Raji (cell line): ENCODE results near the gene MKRN1.

ENCODE experiments used
- POLR2A ChIP-seq: IDR thresholded peaks from 2 replicates; pipeline ENCODE4 v1.6.1; 2011; ENCODE audit warnings: low read depth, low read length, control low read depth; ENCODE audit not compliant: insufficient read depth

Gene MKRN1

DNA sequence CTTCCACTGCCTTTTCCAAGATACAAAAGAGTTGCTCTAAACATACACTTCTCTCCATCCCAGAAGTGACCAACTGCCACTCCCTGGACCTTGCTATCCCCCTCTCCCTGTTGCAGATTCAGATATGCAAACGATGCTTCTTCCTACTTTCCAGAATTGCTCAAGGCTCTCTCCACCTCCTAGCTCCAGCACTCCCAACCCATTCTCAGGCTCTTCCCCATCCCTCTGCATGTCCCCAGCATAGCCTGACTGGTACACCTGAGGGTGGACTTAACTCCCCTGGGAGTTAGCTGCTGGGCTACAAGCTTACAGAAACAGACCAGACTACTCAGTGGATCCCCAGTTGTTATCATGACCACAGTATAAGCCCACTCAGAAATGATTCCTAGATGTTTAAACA, 27.6 kb downstream of the MKRN1 start:
- TF ChIP-seq POLR2A = no peak

DNA sequence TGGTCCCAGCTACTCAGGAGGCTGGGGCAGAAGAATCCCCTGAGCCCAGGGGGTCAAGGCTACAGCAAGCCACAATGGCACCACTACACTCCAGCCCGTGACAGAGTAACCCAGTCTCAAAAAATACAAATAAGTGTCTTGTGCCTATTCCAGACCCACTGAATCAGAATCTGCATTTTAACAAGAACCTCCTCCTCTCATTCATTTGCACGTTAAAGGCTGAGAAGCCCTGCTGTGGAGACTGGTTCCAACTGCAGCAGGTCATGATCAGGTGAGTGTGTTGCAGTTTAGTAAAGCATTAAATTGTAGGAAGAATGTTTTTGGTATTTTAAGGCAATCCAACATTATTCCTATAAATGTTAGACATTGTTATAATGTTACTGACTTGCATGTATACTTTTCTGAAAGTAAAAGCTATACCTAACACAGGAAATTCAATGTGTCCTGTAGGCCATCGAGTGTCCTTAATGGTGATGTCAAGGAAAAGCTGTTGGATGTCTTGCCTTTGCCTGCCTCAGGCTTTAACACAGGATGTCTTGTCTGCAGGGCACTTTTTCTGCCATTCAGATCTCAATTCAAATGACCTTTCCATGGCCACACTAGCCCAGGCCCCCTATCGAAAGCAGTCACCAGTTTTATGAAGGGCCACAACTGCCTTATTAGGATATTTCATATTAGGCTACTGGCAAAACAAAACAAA, 30.4 kb downstream of the MKRN1 start:
- no peak for TF ChIP-seq POLR2A

DNA sequence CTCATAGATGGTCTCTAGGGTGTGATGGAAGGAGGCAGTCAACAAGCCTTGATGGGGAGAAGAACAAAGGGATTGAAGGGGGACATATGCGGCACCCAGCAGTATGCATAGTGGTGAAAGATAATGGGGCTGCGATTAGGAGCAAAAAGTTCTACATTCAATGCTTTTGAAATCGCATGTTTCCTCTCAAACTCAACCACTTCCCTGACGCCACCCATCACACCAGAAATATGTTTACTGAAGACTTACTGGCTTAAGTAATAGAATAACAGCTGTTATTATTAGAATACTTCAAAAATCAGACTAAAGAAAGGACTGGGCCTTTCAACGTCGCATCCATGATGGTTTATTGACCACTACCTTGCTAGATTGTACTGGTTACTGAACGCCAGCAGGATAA, 31.5 kb downstream of the MKRN1 start:
- no peak for TF ChIP-seq POLR2A

DNA sequence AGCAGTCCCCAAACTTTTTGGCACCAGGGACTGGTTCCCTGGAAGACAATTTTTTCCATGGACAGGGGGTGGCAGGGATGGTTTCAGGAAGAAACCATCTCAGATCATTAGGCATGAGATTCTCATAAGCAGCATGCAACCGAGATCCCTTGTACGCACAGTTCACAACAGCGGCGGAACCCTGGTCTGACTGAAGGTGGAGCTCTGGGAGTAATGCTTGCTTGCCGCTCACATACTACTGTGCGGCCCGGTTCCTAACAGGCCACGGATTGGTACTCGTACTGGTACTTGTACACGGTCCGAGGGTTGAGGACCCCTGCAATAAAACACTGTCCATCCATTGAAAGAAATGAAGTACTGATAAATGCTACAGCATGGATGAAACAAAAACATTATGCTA, 32.8 kb downstream of the MKRN1 start:
- TF ChIP-seq POLR2A = no peak

DNA sequence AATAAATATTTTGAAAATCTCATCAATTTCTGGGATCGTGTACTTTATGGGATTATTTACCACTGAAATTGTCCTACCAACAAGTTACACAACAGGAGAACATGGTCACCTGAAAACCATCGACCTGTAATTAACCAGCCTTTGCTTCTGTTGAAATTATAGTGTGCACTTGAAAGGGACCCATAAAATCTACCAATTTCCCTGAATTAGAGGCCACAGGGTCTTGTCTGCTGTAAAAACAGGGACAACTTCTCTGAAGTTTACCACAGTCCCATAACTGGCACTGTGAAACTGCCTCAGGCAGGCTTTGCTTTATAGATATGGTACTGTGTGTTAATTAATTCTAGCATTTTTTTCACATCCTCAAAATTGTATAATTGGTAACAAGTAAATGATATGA, 37.8 kb downstream of the MKRN1 start:
- TF ChIP-seq POLR2A = no peak

DNA sequence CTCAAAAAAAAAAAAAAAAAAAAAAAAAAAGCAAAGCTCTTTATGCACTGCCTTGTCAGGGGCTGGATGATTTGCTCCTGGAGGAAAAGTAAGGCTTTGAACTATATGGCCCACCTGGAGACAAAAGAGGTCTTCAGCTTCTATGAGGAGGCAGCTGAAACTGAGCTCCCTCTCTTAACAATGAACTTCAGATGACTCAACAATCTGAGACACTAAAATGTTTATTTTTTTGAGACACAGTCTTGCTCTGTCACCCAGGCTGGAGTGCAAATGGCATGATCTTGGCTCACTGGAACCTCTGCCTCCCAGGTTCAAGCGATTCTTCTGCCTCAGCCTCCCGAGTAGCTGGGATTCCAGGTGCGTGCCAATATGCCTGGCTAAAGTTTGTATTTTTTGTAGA, 38.7 kb downstream of the MKRN1 start:
- TF ChIP-seq POLR2A = no peak

DNA sequence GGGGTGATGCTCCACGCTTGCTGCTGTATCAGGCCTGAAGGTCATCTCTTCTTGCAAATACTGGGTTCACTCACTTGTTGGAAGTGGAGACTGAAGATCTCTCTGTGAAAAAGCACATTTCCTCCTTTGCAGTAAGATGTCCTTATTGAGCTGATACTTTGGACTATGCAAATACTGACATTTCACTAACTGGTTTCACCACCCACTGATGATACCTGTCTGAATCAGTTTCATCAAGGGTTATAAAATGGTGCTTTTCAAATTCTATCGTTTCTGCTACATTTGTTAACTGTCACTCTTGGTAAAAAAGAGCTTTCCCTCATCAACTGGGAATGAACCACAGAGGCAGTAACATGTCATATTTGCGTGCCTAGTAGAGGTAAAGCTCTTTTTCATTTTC, 39.9 kb downstream of the MKRN1 start:
- no peak for TF ChIP-seq POLR2A

DNA sequence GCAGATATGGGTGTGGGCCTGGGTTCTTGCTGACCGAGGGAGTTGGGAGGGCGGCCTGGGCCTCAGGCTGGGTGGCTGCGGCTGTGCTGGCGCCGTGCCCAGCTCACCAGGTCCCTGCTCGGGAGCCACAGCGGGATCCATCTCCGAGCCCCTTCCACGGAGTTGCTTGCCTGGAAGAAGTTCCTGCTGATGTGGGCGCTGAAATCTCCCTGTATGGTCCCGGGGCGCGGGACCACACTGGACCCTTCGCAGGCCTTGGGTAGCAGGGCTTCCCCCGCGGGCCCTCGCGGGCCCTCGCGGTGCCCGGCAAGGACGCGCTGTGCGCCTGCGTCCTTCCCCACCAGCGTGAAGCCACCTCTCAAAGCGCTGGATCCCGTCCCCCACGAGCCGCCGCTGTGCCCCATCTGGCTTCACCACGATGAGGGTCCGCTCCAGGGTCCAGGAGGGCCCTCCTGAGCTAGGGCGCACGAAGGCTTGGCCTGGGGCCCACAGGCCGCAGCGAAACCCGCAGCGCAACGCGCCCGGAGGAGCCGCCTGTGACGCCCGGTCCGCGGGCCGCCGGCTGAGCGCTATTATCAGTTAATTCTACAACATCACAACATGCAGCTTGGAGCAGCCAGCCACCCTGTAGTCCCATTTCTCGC, 43.9 kb downstream of the MKRN1 start:
- no peak for TF ChIP-seq POLR2A

DNA sequence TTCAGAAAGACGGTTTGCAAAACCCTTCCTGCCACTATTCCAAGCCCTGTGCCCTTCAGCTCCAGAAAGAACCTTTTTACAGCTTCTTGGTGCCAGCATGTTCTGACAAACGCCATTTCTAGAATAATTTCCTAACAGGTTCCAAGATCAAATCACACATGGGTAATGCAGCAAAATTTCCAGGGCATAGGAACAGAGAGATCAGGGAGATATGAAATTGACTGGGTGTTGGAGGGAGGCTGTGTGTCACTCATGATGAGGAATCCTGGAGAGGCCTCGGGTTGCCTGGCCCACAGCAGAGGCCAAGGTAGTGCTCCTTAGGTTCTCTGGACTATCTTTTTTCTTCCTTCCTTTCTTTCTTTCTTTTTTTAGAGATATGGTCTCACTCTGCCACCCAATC, 45.9 kb downstream of the MKRN1 start:
- no peak for TF ChIP-seq POLR2A

DNA sequence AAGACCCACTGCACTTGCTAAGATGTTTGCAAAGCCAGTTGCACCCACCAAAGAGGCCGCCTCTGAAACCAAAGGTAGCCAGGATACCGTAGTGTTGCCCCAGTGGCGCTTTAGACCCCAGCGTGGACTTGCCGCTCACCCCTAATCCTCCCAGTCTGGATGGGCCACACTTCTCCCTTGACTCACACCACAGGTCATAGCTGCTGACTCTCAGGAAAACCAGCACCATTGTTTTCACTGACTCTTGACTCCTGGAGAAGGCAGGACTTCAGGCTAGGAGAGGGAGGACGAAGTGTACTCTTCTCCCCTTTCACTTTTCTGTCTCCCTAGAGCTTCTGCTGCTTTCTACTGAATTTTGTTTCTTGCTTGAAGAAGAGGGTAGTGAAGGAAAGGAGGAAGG, 53.2 kb downstream of the MKRN1 start:
- TF ChIP-seq POLR2A = no peak

DNA sequence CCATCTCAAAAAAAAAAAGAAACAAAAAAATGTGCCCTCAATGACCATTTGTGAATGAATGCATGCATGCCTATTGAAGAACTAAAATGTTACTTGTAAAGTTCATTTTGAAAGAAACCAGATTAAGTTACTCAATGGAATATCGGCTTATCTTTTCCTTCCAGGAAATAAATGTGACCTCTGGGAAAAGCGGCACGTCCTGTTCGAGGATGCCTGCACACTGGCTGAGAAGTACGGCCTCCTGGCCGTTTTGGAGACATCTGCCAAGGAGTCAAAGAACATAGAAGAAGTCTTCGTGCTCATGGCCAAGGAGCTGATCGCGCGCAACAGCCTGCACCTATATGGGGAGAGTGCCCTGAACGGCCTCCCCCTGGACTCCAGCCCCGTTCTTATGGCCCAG, 53.6 kb downstream of the MKRN1 start:
- TF ChIP-seq POLR2A = no peak

DNA sequence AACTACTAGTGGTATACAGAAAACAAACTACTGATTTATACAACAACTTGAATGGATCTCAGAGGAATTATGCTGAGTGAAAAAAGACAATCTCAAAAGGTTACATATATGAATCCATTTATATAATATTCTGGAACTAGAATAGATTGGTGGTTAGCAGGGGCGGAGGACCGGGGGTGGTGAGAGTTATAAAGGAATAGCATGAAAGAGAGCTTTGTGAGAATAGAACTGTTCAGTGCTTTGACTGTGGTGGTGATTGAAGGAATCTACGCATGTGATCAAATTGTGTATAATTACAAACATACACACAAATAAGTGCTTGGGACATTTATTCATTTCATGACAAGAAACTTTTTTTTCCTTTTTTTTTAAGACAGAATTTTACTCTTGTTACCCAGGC, 55.8 kb downstream of the MKRN1 start:
- no peak for TF ChIP-seq POLR2A

DNA sequence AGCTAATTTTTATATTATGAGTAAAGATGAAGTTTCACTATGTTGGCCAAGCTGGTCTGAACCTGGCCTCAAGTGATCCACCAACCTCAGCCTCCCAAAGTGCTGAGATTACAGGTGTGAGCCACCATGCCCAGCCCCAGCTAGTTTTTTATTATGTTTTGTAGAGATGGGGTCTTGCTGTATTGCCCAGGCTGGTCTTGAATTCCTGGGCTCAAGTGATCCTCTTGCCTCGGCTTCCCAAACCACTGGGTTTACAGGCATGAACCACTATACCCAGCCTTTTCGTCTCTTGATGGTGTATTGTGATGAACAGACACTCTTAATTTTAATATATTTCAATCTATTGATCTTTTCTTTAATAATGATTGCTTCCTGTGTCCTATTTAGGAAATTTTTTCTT, 57.8 kb downstream of the MKRN1 start:
- no peak for TF ChIP-seq POLR2A

DNA sequence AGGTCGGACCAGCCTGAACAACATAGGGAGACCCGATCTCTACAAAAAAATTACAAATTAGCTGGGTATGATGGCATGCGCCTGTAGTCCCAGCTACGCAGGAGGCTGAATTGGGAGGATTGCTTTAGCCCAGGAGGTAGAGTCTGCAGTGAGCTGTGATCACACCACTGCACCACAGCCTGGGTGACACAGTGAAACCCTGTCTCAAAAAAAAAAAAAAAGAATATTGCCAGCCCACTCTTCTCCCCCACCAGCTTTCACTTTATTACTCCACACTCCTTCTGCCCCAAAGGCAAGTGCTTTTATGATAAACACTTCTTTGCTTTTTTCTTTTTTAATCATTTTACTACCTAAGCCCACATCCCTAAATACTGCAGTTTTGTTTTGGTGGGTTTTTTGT, 60.7 kb downstream of the MKRN1 start:
- no peak for TF ChIP-seq POLR2A

DNA sequence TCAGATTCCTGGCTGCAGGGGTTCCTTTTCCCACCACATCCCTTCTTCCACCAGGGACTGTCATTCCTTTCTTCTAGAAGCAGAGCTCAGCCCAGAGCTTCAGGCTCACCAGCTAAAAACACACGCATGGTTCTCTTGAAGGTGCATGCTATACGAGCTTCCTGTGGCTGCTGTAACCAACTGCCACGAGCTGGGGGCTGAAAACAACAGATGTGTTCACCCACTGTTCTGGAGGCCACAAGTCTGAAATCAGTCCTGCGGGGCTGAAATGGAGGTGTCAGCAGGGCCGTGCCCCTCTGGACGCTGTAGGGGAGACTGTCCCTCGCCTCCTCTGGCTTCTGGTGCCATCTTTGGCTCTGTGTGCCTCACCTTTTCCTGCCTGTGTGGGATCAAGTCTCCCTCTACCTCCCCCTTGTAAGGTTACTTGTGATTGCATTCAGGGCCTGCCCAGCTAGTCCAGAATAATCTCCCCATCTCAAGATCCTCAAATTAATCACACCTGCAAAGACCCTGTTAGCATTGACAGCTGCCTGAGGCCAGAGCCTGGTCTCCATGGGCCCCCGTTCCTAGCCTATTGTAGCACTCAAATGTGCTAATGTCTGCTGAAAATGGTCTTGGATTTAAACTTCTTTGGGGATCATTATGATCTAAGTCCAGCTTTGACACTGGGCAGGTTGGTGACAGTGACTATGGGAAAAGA, 61.7 kb downstream of the MKRN1 start:
- TF ChIP-seq POLR2A = no peak

DNA sequence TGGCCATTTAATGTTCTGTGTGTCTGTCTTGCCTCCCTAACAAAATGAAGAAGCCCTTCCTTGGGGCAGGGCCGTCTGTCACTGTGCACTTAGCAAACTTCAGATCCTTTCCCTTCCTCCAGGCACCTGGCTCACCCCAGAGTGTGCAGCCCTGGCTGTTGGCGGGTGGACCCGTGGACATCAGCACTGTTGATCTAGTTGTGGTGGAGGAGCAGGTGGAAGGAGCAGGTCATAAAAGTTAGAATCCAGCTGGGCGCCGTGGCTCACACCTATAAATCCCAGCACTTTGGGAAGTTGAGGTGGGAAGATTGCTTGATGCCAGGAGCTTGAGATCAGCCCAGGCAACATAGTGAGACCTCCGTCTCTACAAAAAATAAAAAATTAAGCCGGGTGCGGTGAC, 62.7 kb downstream of the MKRN1 start:
- TF ChIP-seq POLR2A = no peak
